Measurements from ENCODE around the gene SIK3.
"Not testable (repeated sequence)": the region's sequence is repeated elsewhere in the genome, so short reads cannot be mapped to it uniquely, and the experiment has no call there.

The SIK3 gene

DNA sequence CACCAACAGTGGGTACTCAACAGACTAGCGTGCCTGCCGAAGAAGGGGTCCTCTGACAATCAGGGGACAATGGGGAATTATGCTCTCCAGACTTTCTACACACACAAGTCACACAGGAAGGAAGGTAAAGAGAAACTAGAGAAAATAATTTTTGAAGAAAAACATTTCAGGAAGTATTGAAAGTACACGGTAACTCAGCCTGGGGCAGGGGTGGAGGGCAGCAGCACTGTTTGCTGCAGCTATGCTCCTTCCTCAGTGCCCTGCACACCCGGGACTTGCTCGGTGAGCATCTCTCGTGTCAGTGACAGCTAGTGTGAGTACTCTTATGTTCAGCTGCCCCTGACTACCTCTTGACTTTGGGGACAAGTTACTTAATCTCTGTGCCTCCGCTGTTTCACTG lies 242.8 kb downstream of the SIK3 start:
- DNase-seq: no peak

GRCh38 chr11:116853461-116854073 lies 244.7 kb downstream of the SIK3 start:
- peak; percentile 90 for DNase-seq

GRCh38 chr11:116852261-116853031 lies 245.8 kb downstream of the SIK3 start:
- peak; percentile 25 for DNase-seq

GRCh38 chr11:116851626-116852025 lies 246.6 kb downstream of the SIK3 start:
- peak; percentile 54 for DNase-seq

- DNase-seq: no peak
Observed at GRCh38 chr11:116849486-116849885, 248.7 kb downstream of the SIK3 start.

- no peak for DNase-seq
Observed at GRCh38 chr11:116849060-116849459, 249.2 kb downstream of the SIK3 start.

- no peak for DNase-seq
Observed at GRCh38 chr11:116847612-116848011, 250.6 kb downstream of the SIK3 start.

GRCh38 chr11:116844722-116845121 lies 253.5 kb downstream of the SIK3 start:
- no peak for DNase-seq

- no peak for DNase-seq
Observed at GRCh38 chr11:116843661-116844060, 254.6 kb downstream of the SIK3 start.

- DNase-seq: no peak
Observed at GRCh38 chr11:116842909-116843308, 255.3 kb downstream of the SIK3 start.

DNA sequence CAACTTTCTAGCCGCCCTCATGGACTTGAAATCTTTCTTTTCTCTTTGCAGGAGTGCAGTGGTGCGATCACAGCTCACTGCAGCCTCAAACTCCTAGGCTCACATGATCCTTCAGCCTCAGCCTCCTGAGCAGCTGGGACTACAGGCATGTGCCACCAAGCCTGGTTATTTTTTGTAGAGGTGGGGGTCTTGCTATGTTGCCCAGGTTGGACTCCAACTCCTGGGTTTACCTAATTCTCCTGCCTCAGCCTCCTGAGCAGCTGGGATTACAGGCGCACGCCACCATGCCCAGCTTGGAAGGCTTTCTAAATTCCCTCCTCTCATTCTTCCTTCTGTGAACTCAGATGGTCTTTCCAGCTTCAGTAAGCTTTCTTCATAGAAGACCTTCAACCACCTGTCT lies 256.1 kb downstream of the SIK3 start:
- no peak for DNase-seq

DNA sequence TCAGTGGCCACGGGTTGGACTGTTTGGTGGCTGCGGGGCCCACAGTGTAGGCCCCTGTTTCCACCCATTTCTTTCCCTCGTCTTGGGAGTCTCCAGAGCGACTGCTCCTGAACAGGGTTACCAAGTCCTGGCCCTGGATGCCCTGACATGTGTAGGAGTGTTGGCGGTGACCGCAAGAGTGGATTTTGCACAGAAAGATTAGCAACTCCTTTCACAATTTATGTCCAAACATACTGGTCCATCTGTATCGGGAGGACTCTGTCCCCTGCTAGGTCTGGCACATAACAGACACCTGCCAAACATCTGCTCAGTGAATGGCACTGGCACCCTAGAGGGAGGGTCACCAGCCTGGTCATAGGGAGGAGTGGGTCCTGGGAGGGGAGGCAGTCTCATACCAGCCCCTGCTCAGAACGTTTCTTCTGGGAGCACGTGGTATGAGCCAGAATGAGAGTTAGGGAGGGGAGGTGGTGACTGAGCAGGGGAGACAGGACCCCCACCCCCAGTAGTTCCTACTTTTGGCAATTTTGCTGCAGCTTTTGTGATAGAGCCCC lies 257.4 kb downstream of the SIK3 start:
- DNase-seq: no peak

GRCh38 chr11:116840224-116840745 lies 257.9 kb downstream of the SIK3 start:
- DNase-seq: no peak

GRCh38 chr11:116838321-116839084 lies 259.7 kb downstream of the SIK3 start:
- no peak for DNase-seq

DNA sequence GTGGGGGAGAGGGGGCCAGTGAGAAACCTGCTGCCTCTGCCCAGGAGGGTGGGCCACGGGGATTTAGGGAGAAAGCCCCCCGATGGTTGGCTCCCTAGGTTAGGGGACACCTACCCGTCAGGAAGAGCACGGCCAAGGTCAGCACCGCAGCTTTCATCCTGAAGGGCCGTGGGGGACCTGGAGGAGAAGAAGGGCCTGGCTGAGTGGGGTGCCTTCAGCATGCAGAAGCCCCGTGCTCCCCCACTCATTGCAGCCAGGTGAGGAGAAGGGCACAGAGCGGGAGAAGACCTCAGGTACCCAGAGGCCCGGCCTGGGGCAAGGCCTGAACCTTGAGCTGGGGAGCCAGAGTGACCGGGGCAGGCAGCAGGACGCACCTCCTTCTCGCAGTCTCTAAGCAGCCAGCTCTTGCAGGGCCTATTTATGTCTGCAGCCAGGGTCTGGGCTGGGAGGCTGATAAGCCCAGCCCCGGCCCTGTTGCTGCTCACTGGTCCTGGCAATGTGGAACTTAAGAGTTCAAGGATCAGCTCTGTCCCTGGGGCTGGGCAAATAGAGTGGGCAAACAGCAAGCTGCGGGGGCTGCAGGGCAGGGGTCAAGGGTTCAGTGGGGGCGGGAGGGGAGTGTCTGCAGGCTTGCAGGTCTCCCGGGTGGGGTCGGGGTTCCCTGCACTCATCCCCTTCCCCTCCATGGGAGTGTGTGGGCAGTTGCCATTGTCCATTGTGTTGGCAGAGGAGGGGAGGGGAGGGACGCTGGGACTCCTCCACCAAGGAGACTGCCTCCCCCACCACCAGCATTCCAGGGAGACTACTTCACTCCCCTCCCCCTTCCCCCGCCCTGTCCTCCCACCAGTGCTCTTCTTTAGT lies 260.8 kb downstream of the SIK3 start, which contains the start of gene APOA1:
Gene APOA1, minus strand, starts transcription at position 392 of the 861 bp plus-strand sequence. Its CDS starts 235 bp downstream, at position 157.
- no peak for DNase-seq

DNA sequence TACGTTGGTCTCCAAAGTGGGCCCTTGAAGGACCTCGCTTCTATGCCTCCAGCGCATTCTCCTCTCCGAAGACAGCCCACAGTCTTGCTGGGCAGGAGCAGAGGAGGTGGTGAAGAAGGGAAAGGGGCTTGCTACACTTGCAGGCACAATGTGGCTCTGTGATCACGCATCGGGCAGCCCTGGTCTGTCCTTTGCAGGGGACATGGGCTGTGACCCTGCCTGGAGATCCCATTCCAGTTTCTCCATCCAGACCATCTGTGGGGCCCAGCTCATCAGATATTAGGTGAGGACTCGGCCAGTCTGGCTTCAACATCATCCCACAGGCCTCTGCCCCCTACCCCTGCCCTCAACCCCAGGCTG lies 261.6 kb downstream of the SIK3 start:
- no peak for DNase-seq

- DNase-seq: peak; percentile 80
Observed at GRCh38 chr11:116835791-116836631, 262.2 kb downstream of the SIK3 start.

GRCh38 chr11:116835042-116835772 lies 263.0 kb downstream of the SIK3 start:
- no peak for DNase-seq

DNA sequence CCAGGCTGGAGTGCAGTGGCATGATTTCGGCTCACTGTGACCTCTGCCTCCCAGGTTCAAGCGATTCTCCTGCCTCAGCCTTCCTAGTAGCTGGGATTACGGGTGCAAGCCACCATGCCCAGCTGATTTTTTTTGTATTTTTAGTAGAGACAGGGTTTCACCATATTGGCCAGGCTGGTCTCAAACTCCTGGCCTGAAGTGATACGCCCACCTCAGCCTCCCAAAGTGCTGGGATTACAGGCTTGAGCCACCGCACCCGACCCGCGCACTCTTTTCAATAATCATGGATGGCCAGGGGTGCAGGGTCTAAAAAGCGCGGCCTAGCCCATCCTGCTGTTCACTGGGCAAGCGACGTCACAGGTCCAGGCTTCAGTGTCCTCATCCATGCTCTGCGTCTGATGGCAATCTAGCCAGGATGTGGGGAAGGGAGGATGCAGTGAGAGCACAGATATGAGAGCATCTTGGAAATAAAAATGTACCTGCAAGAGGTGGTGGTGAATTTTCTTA lies 263.6 kb downstream of the SIK3 start:
- DNase-seq: not testable (repeated sequence)

- DNase-seq: no peak
Observed at GRCh38 chr11:116833816-116834534, 264.3 kb downstream of the SIK3 start.

Measured in CD4-positive, alpha-beta T cell treated with Interleukin-4 for 4 hours (primary cell).